Measurements from ENCODE around the gene ZBTB14.

Gene ZBTB14

GRCh38 chr18:5295231-5295920 lies at the start of gene ZBTB14:
TSS of gene ZBTB14 (minus strand) at chr18:5295726. CDS start at chr18:5293246, 2,480 bp downstream.
- Mint-ChIP-seq H3K27ac (peak within 1 kb of the TSS; percentile 98), H3K27me3 (no peaks in the 10 kb centered on the region), H3K9me3 (no peaks in the 10 kb centered on the region), H3K36me3 (ENCODE audit: low read depth) (peaks cover 43% of the 10 kb centered on the region), H3K4me1 (ENCODE audit: low read depth) (peaks cover 44% of the 10 kb centered on the region), H3K4me3 (peak within 1 kb of the TSS; percentile 85)
- DNase-seq, result peak; percentile 81

GRCh38 chr18:5339202-5339834 lies 43.8 kb upstream of the ZBTB14 start:
- DNase-seq, result no peak
- no peak overlapping the region for H3K27ac Mint-ChIP-seq
- no peaks in the 10 kb centered on the region for H3K4me1 Mint-ChIP-seq (ENCODE audit: low read depth)
- H3K9me3 Mint-ChIP-seq, result no peaks in the 10 kb centered on the region
- peaks cover 16% of the 10 kb centered on the region for H3K27me3 Mint-ChIP-seq
- no peak overlapping the region for H3K4me3 Mint-ChIP-seq
- no peaks in the 10 kb centered on the region for H3K36me3 Mint-ChIP-seq (ENCODE audit: low read depth)

DNA sequence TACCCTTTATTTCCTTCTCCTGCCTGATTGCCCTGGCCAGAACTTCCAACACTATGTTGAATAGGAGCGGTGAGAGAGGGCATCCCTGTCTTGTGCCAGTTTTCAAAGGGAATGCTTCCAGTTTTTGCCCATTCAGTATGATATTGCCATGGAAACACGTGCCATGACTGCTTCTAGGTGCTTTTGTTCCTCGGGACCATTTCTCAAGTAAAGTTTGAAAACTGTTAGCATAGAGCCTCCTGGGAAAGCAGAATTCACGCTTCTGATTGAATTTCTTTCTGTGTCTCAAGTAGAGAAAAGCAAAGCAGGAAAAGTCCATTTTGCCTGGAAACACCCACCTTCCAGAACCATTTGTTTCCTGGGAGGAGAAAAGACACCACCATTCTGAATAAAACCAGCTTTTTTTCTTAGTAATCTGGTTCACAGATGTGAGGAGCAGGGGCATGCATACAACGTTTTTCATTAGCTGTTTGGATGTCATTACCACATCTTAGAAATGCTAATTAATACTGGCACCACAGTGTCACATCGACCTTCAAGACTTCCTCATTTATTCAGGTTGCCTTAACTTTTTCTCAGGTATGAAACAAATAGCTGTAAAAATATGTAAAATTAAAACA lies 39.0 kb upstream of the ZBTB14 start:
- no peak for DNase-seq
- Mint-ChIP-seq H3K36me3 (ENCODE audit: low read depth) (no peaks in the 10 kb centered on the region), H3K27me3 (peaks cover 6% of the 10 kb centered on the region), H3K9me3 (peaks cover 2% of the 10 kb centered on the region), H3K4me1 (ENCODE audit: low read depth) (no peaks in the 10 kb centered on the region), H3K4me3 (no peak overlapping the region), H3K27ac (no peak overlapping the region)

DNA sequence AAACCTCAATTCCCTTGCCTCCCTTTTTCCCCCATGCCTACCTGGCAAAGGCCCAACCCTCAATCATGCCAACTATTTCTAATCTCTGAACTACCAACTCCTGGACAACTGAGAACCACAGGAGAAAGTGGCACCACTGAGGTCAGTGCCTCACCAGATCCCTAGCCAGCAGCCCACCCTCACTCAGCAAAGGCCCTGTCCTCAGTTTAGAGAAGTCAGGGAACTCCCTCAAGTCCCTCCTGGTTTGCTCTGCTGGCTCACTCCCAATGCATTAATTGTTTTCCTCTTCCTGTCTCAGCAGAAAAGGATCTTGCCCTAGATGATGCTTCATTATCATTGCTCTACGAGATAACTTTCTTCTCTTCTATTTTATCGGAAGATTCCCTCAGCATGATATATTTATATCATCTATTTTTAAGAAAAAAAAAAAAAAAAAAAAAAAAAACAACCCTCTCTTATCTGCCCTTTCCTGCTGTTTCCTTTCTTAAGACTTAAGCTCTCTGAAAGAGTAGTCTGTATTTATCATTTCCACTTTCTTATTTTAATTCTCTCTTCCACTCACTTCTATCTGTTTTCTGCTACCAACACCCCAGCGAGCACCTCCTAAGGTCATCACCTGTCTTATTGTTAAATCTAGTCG lies 22.7 kb upstream of the ZBTB14 start:
- no peak overlapping the region for H3K27ac Mint-ChIP-seq
- peaks cover 3% of the 10 kb centered on the region for H3K9me3 Mint-ChIP-seq

GRCh38 chr18:5317186-5317585 lies 21.7 kb upstream of the ZBTB14 start:
- peaks cover 4% of the 10 kb centered on the region for H3K4me1 Mint-ChIP-seq (ENCODE audit: low read depth)

More for the DNA sequence above, 22.7 kb upstream of the ZBTB14 start:
- peaks cover 4% of the 10 kb centered on the region for H3K4me1 Mint-ChIP-seq (ENCODE audit: low read depth)
- H3K36me3 Mint-ChIP-seq (ENCODE audit: low read depth), result peaks cover 22% of the 10 kb centered on the region
- H3K4me3 Mint-ChIP-seq, result no peak overlapping the region
- no peaks in the 10 kb centered on the region for H3K27me3 Mint-ChIP-seq
- DNase-seq, result no peak

GRCh38 chr18:5315838-5316237 lies 20.3 kb upstream of the ZBTB14 start:
- H3K4me1 Mint-ChIP-seq (ENCODE audit: low read depth), result peaks cover 10% of the 10 kb centered on the region
- no peak for DNase-seq
- peaks cover 14% of the 10 kb centered on the region for H3K36me3 Mint-ChIP-seq (ENCODE audit: low read depth)
- H3K27me3 Mint-ChIP-seq, result no peaks in the 10 kb centered on the region
- H3K9me3 Mint-ChIP-seq, result no peaks in the 10 kb centered on the region
- no peak overlapping the region for H3K27ac Mint-ChIP-seq
- no peak overlapping the region for H3K4me3 Mint-ChIP-seq

More at GRCh38 chr18:5317186-5317585, 21.7 kb upstream of the ZBTB14 start:
- Mint-ChIP-seq H3K27me3 (no peaks in the 10 kb centered on the region), H3K27ac (no peak overlapping the region), H3K36me3 (ENCODE audit: low read depth) (peaks cover 20% of the 10 kb centered on the region), H3K4me3 (no peak overlapping the region), H3K9me3 (peaks cover 3% of the 10 kb centered on the region)
- no peak for DNase-seq

GRCh38 chr18:5311301-5311989 lies 15.9 kb upstream of the ZBTB14 start:
- no peaks in the 10 kb centered on the region for H3K9me3 Mint-ChIP-seq
- peaks cover 27% of the 10 kb centered on the region for H3K4me1 Mint-ChIP-seq (ENCODE audit: low read depth)
- H3K27me3 Mint-ChIP-seq, result no peaks in the 10 kb centered on the region
- H3K4me3 Mint-ChIP-seq, result no peak overlapping the region
- H3K27ac Mint-ChIP-seq, result no peak overlapping the region
- H3K36me3 Mint-ChIP-seq (ENCODE audit: low read depth), result no peaks in the 10 kb centered on the region
- DNase-seq, result no peak

GRCh38 chr18:5309888-5310470 lies 14.5 kb upstream of the ZBTB14 start:
- no peaks in the 10 kb centered on the region for H3K27me3 Mint-ChIP-seq
- no peaks in the 10 kb centered on the region for H3K36me3 Mint-ChIP-seq (ENCODE audit: low read depth)
- H3K4me1 Mint-ChIP-seq (ENCODE audit: low read depth), result peaks cover 23% of the 10 kb centered on the region
- no peak for DNase-seq
- H3K9me3 Mint-ChIP-seq, result no peaks in the 10 kb centered on the region
- H3K27ac Mint-ChIP-seq, result peak overlapping the region; percentile 81
- H3K4me3 Mint-ChIP-seq, result peak overlapping the region; percentile 77

DNA sequence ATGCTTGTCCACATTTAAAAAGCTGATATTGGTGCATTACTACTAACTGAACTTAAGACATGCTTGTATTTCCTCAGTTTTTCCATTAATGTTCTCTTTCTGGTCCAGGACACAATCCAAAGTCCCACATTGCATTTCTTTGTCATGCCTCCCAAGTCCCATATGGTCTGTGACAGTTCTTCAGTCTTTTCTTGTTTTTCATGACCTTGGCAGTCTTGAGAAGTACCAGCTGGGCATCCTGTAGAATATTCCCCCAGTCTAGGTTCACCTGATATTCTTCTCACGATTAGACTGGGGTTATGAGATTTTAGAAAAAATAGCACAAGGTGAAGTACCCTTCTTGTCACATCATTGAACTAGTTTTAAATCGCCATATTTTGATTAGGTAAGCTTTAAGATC lies 10.3 kb upstream of the ZBTB14 start:
- no peaks in the 10 kb centered on the region for H3K9me3 Mint-ChIP-seq
- H3K36me3 Mint-ChIP-seq (ENCODE audit: low read depth), result no peaks in the 10 kb centered on the region
- no peak for DNase-seq
- peaks cover 24% of the 10 kb centered on the region for H3K27me3 Mint-ChIP-seq
- H3K27ac Mint-ChIP-seq, result no peak overlapping the region
- peaks cover 17% of the 10 kb centered on the region for H3K4me1 Mint-ChIP-seq (ENCODE audit: low read depth)
- no peak overlapping the region for H3K4me3 Mint-ChIP-seq

GRCh38 chr18:5304232-5304631 lies 8.7 kb upstream of the ZBTB14 start:
- Mint-ChIP-seq H3K4me1 (ENCODE audit: low read depth) (peaks cover 3% of the 10 kb centered on the region), H3K36me3 (ENCODE audit: low read depth) (no peaks in the 10 kb centered on the region), H3K27ac (no peak overlapping the region), H3K27me3 (peaks cover 24% of the 10 kb centered on the region), H3K9me3 (no peaks in the 10 kb centered on the region), H3K4me3 (no peak overlapping the region)
- DNase-seq, result no peak

- no peaks in the 10 kb centered on the region for H3K4me1 Mint-ChIP-seq (ENCODE audit: low read depth)
- H3K27me3 Mint-ChIP-seq, result peaks cover 24% of the 10 kb centered on the region
- no peak for DNase-seq
- H3K9me3 Mint-ChIP-seq, result no peaks in the 10 kb centered on the region
- no peaks in the 10 kb centered on the region for H3K36me3 Mint-ChIP-seq (ENCODE audit: low read depth)
- H3K27ac Mint-ChIP-seq, result no peak overlapping the region
- H3K4me3 Mint-ChIP-seq, result no peak overlapping the region
Observed at GRCh38 chr18:5303636-5304035, 8.1 kb upstream of the ZBTB14 start.

- no peak overlapping the region for H3K4me3 Mint-ChIP-seq
Observed at GRCh38 chr18:5302606-5303005, 7.1 kb upstream of the ZBTB14 start.

DNA sequence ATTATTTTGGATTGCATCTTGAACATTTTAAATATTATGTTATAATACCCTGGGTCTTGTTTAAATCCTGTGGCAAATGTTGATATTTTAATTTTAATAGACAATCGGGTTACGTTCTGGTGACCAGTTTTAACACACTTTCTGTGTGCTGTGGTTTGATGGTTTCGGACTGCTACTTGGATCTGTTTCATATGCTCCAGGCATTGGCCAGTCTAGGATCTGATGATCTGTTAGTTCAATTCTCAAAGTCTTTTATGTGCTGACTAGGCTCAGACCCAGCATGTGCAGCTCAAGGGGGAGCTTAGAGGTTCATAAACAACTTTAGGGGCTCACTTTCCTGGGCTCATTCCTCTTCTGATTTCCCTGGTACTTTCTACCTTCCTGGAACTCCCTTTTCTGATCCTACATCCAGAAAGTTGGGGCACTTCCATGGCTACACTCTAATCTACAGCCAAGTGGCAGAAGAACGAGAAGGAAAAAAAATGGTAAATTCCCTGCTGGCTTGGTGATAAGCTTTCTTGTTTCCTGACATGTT lies 5.0 kb upstream of the ZBTB14 start:
- no peak overlapping the region for H3K4me3 Mint-ChIP-seq
- H3K4me1 Mint-ChIP-seq (ENCODE audit: low read depth), result peaks cover 10% of the 10 kb centered on the region
- no peaks in the 10 kb centered on the region for H3K9me3 Mint-ChIP-seq
- H3K27ac Mint-ChIP-seq, result no peak overlapping the region
- H3K36me3 Mint-ChIP-seq (ENCODE audit: low read depth), result peaks cover 3% of the 10 kb centered on the region
- no peak for DNase-seq
- peaks cover 24% of the 10 kb centered on the region for H3K27me3 Mint-ChIP-seq

More at GRCh38 chr18:5302606-5303005, 7.1 kb upstream of the ZBTB14 start:
- Mint-ChIP-seq H3K4me1 (ENCODE audit: low read depth) (no peaks in the 10 kb centered on the region), H3K36me3 (ENCODE audit: low read depth) (no peaks in the 10 kb centered on the region), H3K9me3 (no peaks in the 10 kb centered on the region), H3K27me3 (peaks cover 24% of the 10 kb centered on the region), H3K27ac (no peak overlapping the region)
- DNase-seq, result no peak

Data from activated T-cell treated with anti-CD3 and anti-CD28 coated beads, Interleukin-2, amount 50 U/mL, for 24 hours (primary cell).